Lung microvascular endothelial cell (primary cell): Measurements from ENCODE around the gene PRKG1. TPM values are rescaled to one million over a fixed set of nuclear protein-coding genes. Genes with fewer than 3 reads are reported as not detected.
"Not testable (repeated sequence)": the region's sequence is repeated elsewhere in the genome, so short reads cannot be mapped to it uniquely, and the experiment has no call there.

Experiments
- DNase-seq, 2 donors: peaks; one replicate each; pipeline versions ENCODE4 v3.0.0 to v3.0.0-alpha.2; 2010; ENCODE audit warnings: low read depth in 2 of 2
- total RNA-seq: library from RNA; depleted of rRNA; stranded (reverse); fragments of >200 nt; gene quantifications from 2 replicates; pipeline ENCODE4 v1.2.1, GENCODE V29; 2014

The PRKG1 gene
- total RNA-seq, 1 donor from 2014 or later: 3.6 TPM

DNA sequence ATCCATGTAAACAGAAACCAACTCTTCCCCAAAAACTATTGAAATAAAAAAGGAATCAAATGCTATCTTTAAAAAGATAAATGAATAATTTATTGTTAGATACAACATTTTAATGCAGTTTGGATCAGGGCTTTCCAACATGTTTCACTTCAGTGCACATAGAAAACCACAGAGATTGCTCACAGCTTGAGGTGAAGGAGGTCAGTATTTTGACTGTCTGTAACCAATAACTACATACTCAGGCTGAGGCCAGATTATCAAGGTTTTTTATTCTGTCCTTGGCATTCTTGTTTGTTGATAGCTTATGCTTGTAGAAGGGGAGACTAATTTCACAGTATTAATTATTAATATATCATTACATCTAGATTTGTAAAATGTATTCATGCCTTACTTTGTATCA is 195.5 kb downstream of the PRKG1 start:
- DNase-seq: no peak

DNA sequence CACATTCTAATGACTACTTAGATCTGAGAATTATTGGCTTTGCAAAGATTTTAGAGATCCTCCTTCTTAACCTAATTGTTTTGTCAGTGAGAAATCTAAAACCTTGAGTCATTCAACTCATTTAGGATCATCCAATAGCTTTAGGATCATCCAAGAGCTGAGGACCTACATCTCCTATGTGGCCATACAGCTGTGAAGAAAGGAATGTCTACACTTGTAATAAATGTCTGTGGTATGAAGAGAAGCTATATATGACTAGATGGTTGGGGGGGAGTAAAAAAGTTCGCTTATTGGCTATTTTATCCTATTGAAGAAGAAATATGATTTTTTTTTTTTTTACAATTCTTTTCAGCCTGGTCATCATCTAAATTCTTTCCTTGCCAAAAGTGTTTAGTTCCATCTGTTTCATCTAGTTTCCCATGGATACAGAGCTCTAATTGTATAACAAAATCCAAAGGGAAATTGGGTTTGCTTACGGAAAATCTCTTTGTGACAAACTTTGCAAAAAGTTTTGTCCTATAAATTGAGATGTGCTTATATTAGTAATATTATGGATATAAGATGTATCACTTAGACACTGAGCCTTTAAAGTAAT is 196.7 kb downstream of the PRKG1 start:
- DNase-seq: no peak

DNA sequence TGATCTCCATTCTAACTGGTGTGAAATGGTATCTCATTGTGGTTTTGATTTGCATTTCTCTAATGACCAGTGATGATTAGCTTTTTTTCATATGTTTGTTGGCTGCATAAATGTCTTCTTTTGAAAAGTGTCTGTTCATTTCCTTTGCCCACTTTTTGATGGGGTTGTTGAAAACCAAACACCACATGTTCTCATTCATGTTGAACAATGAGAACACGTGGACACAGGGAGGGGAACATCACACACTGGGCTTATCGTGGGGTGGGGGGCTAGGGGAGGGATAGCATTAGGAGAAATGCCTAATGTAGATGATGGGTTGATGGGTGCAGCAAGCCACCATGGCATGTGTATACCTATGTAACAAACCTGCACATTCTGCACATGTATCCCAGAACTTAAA is 197.8 kb downstream of the PRKG1 start:
- not testable (repeated sequence) for DNase-seq

DNA sequence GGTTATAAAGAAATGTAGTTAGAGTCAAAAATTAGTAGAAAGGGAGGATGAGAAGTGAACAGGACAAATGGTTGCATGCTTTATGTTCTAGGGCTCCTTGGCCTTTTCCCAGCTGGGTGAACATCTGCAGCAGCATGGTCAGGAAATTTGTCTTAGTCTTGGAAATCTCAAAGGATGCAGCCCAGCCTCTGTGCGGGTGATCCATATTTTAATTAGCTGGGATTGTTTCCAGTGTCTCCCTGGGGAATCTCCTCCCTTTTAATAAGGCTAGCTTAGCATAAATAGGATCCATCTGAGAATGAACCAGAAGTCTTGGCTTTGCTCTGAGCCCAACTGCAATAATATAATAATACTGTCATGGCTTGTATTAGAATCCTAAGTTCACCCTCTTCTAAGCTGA is 198.3 kb downstream of the PRKG1 start:
- no peak for DNase-seq

DNA sequence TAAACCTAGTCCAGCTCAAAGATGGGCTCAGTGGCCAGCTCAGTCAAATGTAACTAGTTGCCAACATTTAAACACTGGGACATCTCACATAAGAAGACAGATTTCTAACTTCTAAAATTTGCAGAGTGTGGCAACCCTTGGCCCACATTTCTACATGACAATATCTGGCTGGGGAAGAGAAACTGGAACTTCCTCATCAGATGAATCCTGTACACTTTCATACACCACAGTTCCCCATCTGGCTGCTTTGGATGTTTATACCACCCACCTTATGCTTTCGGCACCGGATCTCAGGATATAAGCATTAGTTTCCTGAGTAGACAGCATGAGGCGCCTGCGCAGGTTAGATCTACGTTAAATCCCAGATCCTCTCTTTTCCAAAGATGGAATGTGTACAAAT is 199.3 kb downstream of the PRKG1 start:
- DNase-seq: no peak

DNA sequence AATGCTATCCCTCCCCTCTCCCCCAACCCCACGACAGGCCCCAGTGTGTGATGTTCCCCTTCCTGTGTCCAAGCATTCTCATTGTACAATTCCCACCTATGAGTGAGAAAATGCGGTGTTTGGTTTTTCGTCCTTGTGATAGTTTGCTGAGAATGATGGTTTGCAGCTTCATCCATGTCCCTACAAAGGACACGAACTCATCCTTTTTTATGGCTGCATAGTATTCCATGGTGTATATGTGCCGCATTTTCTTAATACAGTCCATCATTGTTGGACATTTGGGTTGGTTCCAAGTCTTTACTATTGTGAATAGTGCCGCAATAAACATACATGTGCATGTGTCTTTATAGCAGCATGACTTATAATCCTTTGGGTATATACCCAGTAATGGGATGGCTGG is 201.8 kb downstream of the PRKG1 start:
- DNase-seq: not testable (repeated sequence)

DNA sequence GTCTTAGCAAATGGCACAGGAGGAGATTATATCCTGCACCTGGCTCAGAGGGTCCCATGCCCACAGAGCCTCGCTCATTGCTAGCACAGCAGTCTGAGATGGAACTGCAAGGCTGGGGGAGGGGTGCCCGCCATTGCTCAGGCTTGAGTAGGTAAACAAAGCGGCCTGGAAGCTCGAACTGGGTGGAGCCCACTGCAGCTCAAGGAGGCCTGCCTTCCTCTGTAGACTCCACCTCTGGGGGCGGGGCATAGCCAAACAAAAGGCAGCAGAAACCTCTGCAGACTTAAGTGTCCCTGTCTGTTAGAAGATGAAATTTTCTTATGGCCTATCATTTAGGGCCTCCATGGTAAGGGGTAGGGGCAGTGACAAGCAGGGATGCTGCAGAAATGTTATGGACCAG is 207.1 kb downstream of the PRKG1 start:
- not testable (repeated sequence) for DNase-seq

DNA sequence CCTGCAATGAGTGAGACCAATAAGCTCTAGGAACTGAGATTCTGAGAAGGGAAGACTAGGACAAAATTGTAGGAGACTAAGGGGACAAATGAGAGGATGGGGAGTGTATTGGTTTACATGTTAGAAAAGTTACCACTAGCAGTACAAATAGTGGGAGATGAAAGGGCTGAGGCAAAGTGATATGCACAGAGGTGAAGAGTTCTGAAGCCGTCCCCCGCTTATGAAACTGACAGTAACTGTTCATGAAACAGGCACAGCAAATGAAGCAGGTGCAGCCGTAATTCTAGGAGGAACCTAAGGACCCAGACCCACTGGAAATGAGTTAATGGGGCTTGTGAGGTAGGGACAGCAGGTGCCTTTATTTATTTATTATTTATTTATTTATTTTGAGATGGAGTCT is 211.3 kb downstream of the PRKG1 start:
- DNase-seq: no peak

DNA sequence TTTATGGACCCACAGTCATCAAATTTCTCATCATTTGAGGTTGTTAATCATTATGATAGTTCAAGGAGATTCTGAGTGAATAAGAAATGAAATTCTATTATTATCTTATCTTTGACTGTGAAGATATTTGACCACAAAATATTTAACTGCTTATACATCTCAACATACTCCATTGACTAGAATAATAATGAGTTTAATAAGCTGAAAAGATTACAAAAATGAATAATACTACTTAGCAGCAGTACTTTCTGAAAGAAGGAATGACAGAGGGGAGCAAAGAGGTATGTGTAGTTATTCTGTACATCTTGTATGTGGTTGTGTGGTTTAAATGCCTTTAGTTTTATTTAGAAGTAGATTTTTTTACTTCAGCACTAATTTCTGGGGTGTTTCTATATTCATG is 214.2 kb downstream of the PRKG1 start:
- DNase-seq: no peak

DNA sequence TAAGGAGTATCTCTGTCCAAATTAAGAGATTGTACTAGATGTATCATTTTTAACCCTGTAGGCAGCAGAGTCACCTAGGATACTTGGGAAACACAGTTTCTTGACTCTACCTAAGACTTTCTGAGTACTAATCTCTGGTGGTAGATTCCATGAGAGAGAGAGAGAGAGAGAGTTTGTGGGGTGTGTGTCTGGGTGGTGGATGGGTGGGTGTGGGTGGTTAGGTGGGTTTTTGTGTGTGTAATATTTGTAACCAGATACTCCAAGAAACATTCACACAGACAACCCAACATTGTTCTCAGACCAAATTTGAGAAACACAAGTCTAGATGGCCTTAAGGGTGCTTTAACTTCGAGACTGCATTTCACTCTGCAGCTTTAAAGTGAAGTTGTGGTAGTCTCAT is 215.2 kb downstream of the PRKG1 start:
- no peak for DNase-seq

DNA sequence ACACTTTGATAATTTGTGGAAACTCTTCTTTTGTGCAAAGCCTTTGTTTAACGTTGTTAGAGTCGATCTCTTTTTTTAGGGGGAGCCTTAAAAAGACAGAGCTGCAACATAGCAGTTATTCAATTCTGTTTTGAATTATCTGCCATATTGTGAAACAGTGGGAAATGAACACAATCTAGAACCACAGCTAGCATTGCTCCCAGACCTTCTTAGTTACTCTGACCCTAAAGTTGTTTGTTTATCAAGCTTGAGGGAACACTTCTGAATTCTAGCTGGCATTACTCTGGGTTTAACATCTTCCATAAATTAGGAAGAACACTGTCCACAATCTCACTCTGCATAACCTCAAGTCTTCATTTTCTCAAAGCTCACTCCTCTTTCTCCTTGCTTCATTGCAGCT is 217.7 kb downstream of the PRKG1 start:
- no peak for DNase-seq

DNA sequence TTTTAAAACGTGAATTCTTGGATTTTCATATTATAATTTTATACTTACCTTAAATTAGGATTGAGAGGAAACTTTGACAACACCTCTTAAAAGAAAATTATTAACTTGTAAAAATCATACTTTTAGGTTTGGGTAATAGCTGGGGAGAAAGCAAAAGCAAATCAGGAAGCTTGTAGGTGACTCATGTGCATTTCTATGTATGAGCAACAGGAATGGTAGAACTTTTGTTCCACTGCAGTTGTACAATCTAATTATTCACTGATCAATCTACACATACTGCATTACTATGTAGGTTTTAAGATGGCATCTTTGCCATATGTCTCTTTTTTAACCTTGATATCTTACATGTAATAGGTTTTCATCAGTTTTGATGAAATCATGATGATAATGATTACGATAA is 223.2 kb downstream of the PRKG1 start:
- DNase-seq: peak in 1 of 2 donors; percentile 8

DNA sequence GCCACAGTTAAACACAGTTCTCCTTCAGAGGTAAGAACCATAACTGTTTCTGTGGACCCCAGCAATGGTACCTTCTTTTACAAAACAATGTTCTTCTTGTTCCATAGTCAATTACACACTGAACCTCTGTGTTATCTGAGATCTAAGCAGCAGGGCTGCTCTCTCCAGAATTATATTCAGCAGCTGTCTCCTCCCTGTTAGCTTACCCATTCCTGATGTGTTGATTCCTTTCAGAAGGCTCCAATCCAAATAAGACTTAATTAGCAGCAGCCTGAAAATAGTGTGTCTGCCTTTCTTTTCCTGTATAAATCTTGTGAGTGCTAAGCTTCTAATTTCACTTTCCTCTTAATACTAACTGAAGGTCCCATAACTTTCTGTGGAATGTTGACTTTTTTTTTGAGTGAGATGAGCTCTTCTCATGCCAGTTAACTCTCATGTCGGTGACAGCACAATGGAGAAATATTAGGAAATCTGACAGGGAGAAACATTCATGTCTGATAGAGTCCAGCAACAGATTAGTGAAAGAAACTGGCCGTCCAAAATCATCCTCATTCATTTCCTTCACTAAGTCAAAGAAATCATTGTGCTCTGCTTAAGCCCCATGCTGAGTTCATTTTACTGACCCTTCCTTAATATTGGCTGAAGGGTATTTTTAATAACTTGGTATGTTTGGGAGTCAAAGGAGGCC is 226.5 kb downstream of the PRKG1 start:
- DNase-seq: no peak

DNA sequence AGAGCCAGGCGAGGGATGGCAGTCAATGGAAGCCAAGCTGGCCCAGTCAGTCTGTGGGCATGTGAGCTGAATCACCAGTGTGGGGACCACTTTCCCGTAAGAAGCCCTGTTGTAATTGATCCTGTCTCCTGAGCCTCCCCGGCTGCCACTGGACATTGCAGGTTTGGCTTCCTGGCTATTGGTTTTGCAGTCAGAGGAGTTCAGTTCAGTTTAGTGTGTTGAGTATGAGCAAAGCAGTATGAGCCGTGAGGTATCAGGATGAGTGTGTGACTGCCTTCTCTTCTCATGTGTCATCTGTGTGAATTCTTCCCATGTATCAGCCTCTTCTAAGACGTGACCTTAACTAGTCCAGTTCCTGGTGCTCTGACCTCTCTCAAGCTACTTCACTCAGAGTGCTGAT is 227.4 kb downstream of the PRKG1 start:
- no peak for DNase-seq

DNA sequence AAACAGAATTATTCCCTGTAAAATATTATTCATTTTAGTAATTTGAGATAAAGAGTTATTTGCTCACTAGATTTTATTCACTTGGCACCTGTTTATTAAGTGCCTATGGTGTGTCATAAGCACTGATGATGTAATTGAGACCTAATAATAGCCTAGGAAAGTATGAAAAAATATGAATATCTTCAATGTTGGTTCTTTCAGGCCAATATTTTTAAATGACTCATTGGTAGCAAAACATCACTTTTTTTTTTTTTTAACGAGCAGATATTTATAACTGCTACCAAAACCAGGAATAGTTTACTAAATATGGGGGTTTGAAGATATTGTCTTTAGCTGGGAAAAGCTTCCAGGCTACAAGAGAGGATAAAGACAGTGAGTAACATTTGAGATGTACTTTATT is 228.0 kb downstream of the PRKG1 start:
- peak in 1 of 2 donors; percentile 7 for DNase-seq

DNA sequence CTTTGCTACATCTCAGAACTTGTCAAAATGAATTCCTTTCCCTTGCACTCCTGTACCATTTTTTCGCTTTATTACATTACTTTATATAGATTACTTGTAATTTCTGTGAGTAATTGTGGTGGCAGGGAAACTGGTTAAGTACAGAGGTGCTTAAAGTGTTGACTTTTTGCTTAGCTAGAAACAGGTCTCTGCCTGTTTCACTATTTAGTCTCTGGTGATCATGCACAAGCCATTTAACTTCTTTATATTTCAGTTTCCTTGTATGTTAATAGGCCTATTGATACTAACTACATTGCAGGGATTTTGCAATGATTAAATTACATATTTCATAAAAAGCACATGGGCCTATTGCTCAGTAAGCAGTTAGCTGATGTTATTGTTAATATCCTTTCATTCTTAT is 233.8 kb downstream of the PRKG1 start:
- DNase-seq: no peak

DNA sequence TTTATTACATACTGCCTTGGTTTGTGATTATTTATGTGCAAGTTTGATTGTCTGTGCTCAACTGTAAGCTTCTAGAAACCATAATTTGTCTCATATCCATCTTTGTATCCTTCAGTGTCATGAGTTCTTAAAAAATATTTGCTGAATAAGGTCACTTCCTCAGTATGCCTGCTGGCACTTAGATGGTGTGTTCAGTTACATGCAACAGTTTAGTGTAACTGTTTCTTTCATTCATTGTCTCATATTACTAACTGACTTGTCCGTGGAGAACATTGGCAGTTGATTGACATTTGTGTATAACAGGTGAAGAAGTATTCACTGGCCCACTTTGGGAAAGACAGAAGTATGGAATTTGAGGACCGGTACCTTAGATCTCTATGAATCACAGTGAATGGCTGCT is 236.9 kb downstream of the PRKG1 start:
- no peak for DNase-seq

DNA sequence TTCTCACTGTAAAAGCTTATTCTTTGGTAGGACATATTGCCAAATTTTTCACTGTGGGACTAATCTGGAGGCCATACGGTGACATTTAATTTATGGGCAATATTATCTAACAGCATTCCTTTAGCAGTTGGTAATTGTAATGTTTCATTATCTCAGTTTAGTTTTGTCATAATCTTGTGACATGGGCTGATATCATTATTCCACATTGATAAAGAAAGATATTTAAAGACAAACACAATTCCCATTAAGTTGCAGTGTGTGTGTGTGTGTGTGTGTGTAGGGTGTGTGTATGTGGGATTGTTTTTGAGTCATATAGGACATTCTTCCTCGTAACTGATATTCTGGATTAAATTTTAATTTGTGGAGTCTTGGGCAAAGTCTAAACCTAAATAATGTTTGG is 238.5 kb downstream of the PRKG1 start:
- no peak for DNase-seq

DNA sequence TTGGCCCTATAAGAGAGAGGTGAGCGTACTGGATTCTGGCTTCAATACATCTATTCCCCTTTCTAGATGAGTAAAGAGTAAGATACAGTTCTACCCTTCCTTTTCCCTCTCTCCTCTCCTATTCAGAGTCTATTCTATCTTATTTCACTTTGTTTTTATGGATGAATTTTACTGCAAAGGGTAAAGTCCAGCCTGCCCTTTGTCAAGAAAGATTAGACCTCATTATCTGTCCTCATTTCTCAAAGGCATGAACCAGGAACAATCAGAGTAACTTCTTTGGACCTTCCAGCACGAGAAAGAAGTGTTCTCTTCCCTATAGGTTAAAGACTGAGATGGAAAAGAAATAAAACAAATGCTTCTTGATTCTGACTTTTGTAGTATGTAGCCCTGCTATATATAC is 239.0 kb downstream of the PRKG1 start:
- no peak for DNase-seq

DNA sequence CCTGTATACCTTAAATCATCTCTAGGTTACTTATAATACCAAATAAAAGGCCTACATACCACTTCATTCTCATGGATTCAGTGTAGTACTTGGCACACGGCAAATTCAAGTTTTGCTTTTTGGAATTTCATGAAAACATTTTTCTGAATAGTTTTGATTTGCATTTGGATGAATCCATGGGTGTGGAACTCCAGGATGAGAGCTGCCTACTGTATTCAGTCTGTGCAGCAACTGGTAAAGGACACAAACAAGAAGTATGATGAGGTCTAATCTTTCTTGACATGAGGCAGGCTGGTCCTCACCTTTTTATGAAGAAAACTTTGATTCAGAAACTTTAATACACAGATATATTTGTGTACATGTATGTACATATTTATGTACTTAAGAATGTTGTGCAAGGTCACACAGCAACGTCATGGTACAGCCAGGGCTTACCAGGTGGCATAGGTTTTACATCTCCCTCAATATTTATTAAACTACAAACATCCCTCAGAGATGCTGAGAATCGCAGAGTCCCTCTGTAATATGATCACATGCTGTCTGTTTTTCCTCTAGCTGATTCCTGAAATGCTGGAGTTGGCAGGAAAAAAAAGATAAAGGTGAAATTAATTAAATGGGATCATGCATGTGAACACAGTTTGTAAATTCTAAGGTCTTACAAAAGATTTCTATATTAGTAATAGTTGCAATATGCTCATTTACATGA is 239.6 kb downstream of the PRKG1 start:
- no peak for DNase-seq

DNA sequence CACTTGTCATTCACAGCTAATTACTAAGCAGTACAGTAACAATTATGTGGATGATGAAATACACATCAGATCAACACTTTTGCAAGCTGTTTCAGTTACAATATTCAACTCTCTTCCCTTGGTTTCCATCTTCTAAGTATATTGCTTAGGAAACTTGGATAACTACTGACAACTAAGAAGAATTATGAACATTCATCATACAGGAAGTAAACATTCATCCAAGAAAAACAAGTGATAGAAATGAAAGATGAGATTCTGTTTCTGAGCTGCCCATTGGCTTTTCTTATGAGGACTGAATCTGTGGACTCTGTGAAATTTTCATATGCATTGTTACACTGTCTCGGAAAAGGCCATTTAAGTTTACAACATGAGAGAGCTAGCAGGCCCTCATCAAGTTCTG is 240.2 kb downstream of the PRKG1 start:
- DNase-seq: no peak

DNA sequence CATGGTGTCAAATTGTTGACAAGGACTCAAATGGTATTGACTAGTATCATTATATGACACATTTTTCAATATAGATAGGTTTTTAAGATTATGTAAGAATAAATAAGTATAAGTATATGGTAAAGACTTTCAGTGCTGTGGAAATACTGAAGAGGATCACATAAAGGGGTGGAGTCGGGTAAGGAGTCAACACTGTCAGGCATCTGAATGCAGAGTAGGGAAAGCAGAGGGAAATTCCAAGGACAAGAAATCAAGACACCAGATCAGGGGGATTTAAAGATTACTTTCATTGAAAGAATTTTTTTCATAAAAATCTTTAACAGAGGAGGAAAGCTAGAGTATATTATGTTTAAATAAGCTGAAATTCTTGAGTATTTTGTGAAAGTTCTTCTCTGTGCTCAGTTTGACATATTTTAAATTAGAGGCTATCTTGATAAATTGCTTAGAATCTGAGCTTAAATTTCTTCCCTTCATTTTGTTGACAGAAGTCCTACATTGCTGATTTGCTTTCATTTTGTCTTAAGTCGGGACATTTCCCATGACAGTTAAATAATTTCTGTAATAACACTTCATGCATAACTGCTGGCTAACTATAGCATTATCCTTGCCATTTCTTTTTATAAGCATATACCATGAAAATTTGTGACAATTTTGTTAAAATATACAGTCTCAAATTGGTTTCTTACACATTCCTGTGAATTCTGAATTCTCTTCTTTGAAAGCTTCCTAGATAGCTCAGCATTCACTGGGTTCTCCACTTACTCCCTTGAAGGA is 244.3 kb downstream of the PRKG1 start:
- DNase-seq: no peak

DNA sequence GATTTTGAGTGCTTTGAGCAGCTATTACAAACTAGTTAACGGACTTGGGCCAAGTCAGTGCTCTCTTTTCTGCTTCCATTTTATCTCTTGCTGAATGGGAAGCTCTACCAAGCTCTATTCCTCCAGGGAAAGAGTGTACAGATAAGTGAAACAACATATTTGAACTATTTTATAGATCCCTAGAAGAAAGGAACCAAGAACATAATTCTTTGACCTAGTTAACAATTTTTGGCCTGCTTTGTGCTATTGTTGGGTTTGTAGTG is 244.8 kb downstream of the PRKG1 start:
- DNase-seq: no peak
